HEK293 (cell line): Measurements from ENCODE around the gene TOR4A.
A peak's percentile ranks its signal among the peaks of the same experiment; 100 is the strongest.

Experiments
- CTCF ChIP-seq: fragments of 450-650 bp; formaldehyde crosslinking; IDR thresholded peaks from 2 replicates; pipeline ENCODE4 v1.5.1; 2016; ENCODE audit warnings: missing biosample characterization, missing genetic modification characterization
- HOXA7 ChIP-seq: sonication (generic); formaldehyde crosslinking; IDR thresholded peaks from 2 replicates; pipeline ENCODE4 v1.8.1; 2022; ENCODE audit warnings: missing genetic modification reagents, borderline replicate concordance
- KLF10 ChIP-seq: fragments of 450-650 bp; IDR thresholded peaks from 2 replicates; pipeline ENCODE4 v1.5.1; 2018; ENCODE audit warnings: missing biosample characterization, mild to moderate bottlenecking, missing genetic modification characterization
- KLF17 ChIP-seq: fragments of 450-650 bp; formaldehyde crosslinking; IDR thresholded peaks from 2 replicates; pipeline ENCODE4 v1.5.1; 2016; ENCODE audit warnings: missing biosample characterization, missing genetic modification characterization
- MYNN ChIP-seq: fragments of 450-650 bp; formaldehyde crosslinking; IDR thresholded peaks from 2 replicates; pipeline ENCODE4 v1.5.1; 2016; ENCODE audit warnings: missing biosample characterization, missing genetic modification characterization, borderline replicate concordance
- OVOL3 ChIP-seq: fragments of 450-650 bp; formaldehyde crosslinking; IDR thresholded peaks from 2 replicates; pipeline ENCODE4 v1.5.1; 2016; ENCODE audit warnings: missing biosample characterization, missing genetic modification characterization
- PBX3 ChIP-seq: sonication (generic); formaldehyde crosslinking; IDR thresholded peaks from 2 replicates; pipeline ENCODE4 v1.8.1; 2022; ENCODE audit warnings: mild to moderate bottlenecking, moderate library complexity, missing genetic modification reagents
- TRIM28 ChIP-seq: IDR thresholded peaks from 2 replicates; pipeline ENCODE4 v1.6.1; 2011; ENCODE audit warnings: low read length, control low read depth, borderline replicate concordance
- YY1 ChIP-seq: fragments of 450-650 bp; formaldehyde crosslinking; IDR thresholded peaks from 2 replicates; pipeline ENCODE4 v1.5.1; 2018; ENCODE audit warnings: missing biosample characterization, missing genetic modification characterization
- YY2 ChIP-seq: fragments of 450-650 bp; formaldehyde crosslinking; IDR thresholded peaks from 2 replicates; pipeline ENCODE4 v1.5.1; 2016; ENCODE audit warnings: missing biosample characterization, missing genetic modification characterization
- ZBTB26 ChIP-seq: fragments of 450-650 bp; formaldehyde crosslinking; optimal IDR thresholded peaks from 2 replicates; pipeline ENCODE3; 2016; ENCODE audit warnings: missing biosample characterization, mild to moderate bottlenecking, missing genetic modification characterization
- ZIC2 ChIP-seq: fragments of 450-650 bp; formaldehyde crosslinking; IDR thresholded peaks from 2 replicates; pipeline ENCODE4 v1.5.1; 2016; ENCODE audit warnings: missing biosample characterization, missing genetic modification characterization
- ZNF114 ChIP-seq: fragments of 450-650 bp; formaldehyde crosslinking; IDR thresholded peaks from 2 replicates; pipeline ENCODE4 v1.5.0; 2017; ENCODE audit warnings: missing biosample characterization, missing genetic modification characterization
- ZNF16 ChIP-seq: fragments of 450-650 bp; formaldehyde crosslinking; IDR thresholded peaks from 2 replicates; pipeline ENCODE4 v1.5.1; 2016; ENCODE audit warnings: low read depth, missing biosample characterization, missing genetic modification characterization
- ZNF26 ChIP-seq: fragments of 450-650 bp; formaldehyde crosslinking; IDR thresholded peaks from 2 replicates; pipeline ENCODE4 v1.5.1; 2016; ENCODE audit warnings: missing biosample characterization, missing genetic modification characterization
- ZNF266 ChIP-seq: fragments of 450-650 bp; formaldehyde crosslinking; IDR thresholded peaks from 2 replicates; pipeline ENCODE4 v1.5.1; 2016; ENCODE audit warnings: missing biosample characterization, missing genetic modification characterization, low read depth
- ZNF354C ChIP-seq: fragments of 450-650 bp; formaldehyde crosslinking; IDR thresholded peaks from 2 replicates; pipeline ENCODE4 v1.5.1; 2016; ENCODE audit warnings: missing biosample characterization, missing genetic modification characterization, low read depth, borderline replicate concordance
- ZNF362 ChIP-seq: fragments of 450-650 bp; formaldehyde crosslinking; IDR thresholded peaks from 2 replicates; pipeline ENCODE4 v1.5.1; 2016; ENCODE audit warnings: missing biosample characterization, missing genetic modification characterization
- ZNF510 ChIP-seq: fragments of 450-650 bp; formaldehyde crosslinking; IDR thresholded peaks from 2 replicates; pipeline ENCODE4 v1.5.1; 2018; ENCODE audit warnings: mild to moderate bottlenecking, missing genetic modification characterization, missing biosample characterization; ENCODE audit not compliant: insufficient replicate concordance
- ZNF530 ChIP-seq: fragments of 450-650 bp; formaldehyde crosslinking; IDR thresholded peaks from 2 replicates; pipeline ENCODE4 v1.5.1; 2016; ENCODE audit warnings: low read depth, missing biosample characterization, missing genetic modification characterization
- ZNF555 ChIP-seq: fragments of 450-650 bp; formaldehyde crosslinking; conservative IDR thresholded peaks from 2 replicates; pipeline ENCODE4 v1.5.1; 2017; ENCODE audit warnings: missing biosample characterization, mild to moderate bottlenecking, missing genetic modification characterization, inconsistent platforms
- ZNF560 ChIP-seq: fragments of 450-650 bp; formaldehyde crosslinking; IDR thresholded peaks from 2 replicates; pipeline ENCODE4 v1.5.1; 2017; ENCODE audit warnings: missing biosample characterization, missing genetic modification characterization, borderline replicate concordance
- ZNF580 ChIP-seq: fragments of 450-650 bp; formaldehyde crosslinking; IDR thresholded peaks from 2 replicates; pipeline ENCODE4 v1.5.1; 2016; ENCODE audit warnings: missing biosample characterization, missing genetic modification characterization
- ZNF660 ChIP-seq: fragments of 450-650 bp; IDR thresholded peaks from 2 replicates; pipeline ENCODE4 v1.5.1; 2018; ENCODE audit warnings: missing biosample characterization, mild to moderate bottlenecking, missing genetic modification characterization
- ZNF664 ChIP-seq: fragments of 450-650 bp; formaldehyde crosslinking; IDR thresholded peaks from 2 replicates; pipeline ENCODE4 v1.5.1; 2016; ENCODE audit warnings: missing biosample characterization, missing genetic modification characterization
- ZNF843 ChIP-seq: fragments of 450-650 bp; formaldehyde crosslinking; IDR thresholded peaks from 2 replicates; pipeline ENCODE4 v1.5.1; 2016; ENCODE audit warnings: missing biosample characterization, missing genetic modification characterization
- ZSCAN18 ChIP-seq: fragments of 450-650 bp; formaldehyde crosslinking; IDR thresholded peaks from 2 replicates; pipeline ENCODE4 v1.5.1; 2016; ENCODE audit warnings: missing biosample characterization, missing genetic modification characterization
- ZSCAN5A ChIP-seq: fragments of 450-650 bp; formaldehyde crosslinking; IDR thresholded peaks from 2 replicates; pipeline ENCODE4 v1.5.1; 2016; ENCODE audit warnings: missing biosample characterization, missing genetic modification characterization

TOR4A gene

GRCh38 chr9:137302449-137303150 is 25.1 kb downstream of the TOR4A start (continued):
- TF ChIP-seq CTCF (tag by site-specific recombination): peak; percentile 84
- no peak for TF ChIP-seq TRIM28
- TF ChIP-seq ZNF555 (tag by site-specific recombination): no peak
- TF ChIP-seq OVOL3 (tag by site-specific recombination): 0 out of 2 replicates have a peak, but pooled peaks have one; percentile 6
- peak; percentile 63; the same call in 1 of the 2 replicates for TF ChIP-seq KLF10 (tag by site-specific recombination)
- TF ChIP-seq ZNF362 (tag by site-specific recombination): no peak
- TF ChIP-seq ZNF354C (tag by site-specific recombination): no peak
- TF ChIP-seq ZIC2 (tag by site-specific recombination): peak; percentile 60
- peak; percentile 18; the same call in 1 of the 2 replicates for TF ChIP-seq KLF17
- peak; percentile 34; the same call in 1 of the 2 replicates for TF ChIP-seq ZSCAN5A (tag by site-specific recombination)
- no peak for TF ChIP-seq ZNF114 (tag by site-specific recombination)
- TF ChIP-seq ZNF660: no peak
- no peak for TF ChIP-seq ZNF26
- TF ChIP-seq YY2 (tag by site-specific recombination): peak; percentile 44; the same call in 1 of the 2 replicates
- no peak for TF ChIP-seq ZNF510 (tag by site-specific recombination)
- 0 out of 2 replicates have a peak, but pooled peaks have one; percentile 43 for TF ChIP-seq ZSCAN18 (tag by site-specific recombination)
- TF ChIP-seq ZNF560 (tag by site-specific recombination): no peak
- peak; percentile 19; the same call in 1 of the 2 replicates for TF ChIP-seq ZNF580 (tag by site-specific recombination)
- peak; percentile 82 for TF ChIP-seq ZBTB26 (tag by site-specific recombination)
- no peak for TF ChIP-seq ZNF266 (tag by site-specific recombination)
- peak; percentile 65 for TF ChIP-seq YY1
- no peak for TF ChIP-seq MYNN
- no peak for TF ChIP-seq ZNF16 (tag by site-specific recombination)
- no peak for TF ChIP-seq HOXA7 (CRISPR knock-in tag)
- TF ChIP-seq PBX3: no peak
- no peak for TF ChIP-seq ZNF664
- TF ChIP-seq ZNF530: no peak
- TF ChIP-seq ZNF843: no peak
